ENCODE data around the gene TBC1D10B. TPM values are rescaled to one million over a fixed set of nuclear protein-coding genes. Genes with fewer than 3 reads are reported as not detected.
A peak's percentile ranks its signal among the peaks of the same experiment; 100 is the strongest.

Gene TBC1D10B
- total RNA-seq, 1 experiment from 2014 or later = 36.0 TPM

GRCh38 chr16:30355144-30355953 is 14.9 kb downstream of the TBC1D10B start, which contains the start of gene CD2BP2:
TSS of gene CD2BP2 (minus strand) at chr16:30355308. CDS start at chr16:30354681, 627 bp downstream.
- intact Hi-C loops (cut with micrococcal nuclease) = no loop called here
- peaks cover 24% of the 10 kb centered on the region for H3K79me2 ChIP-seq (ENCODE audit: low read length)

GRCh38 chr16:30354423-30355143 is 15.7 kb downstream of the TBC1D10B start:
- ChIA-PET POLR2A (ENCODE audit: unreplicated experiment) (interaction anchor here (0.6 kb wide), 1 partner anchor 19 kb away, joined by 5 read pairs; no protein-coding TSS in a partner anchor), CTCF (no interaction called here)
- Histone ChIP-seq H3F3A (ENCODE audit: low read length, unreplicated experiment) (no peaks in the 10 kb centered on the region), H4K20me1 (ENCODE audit: low read length) (peaks cover 13% of the 10 kb centered on the region), H3K27me3 (ENCODE audit: low read length) (no peaks in the 10 kb centered on the region), H3K9ac (ENCODE audit: low read length) (peak overlapping the region; percentile 96), H3K4me1 (ENCODE audit: insufficient read depth, low read length) (peaks cover 33% of the 10 kb centered on the region), H2AFZ (ENCODE audit: low read length) (peak overlapping the region; percentile 82), H3K9me3 (ENCODE audit: low read length) (no peaks in the 10 kb centered on the region), H3K79me2 (ENCODE audit: low read length) (peaks cover 20% of the 10 kb centered on the region), H3K4me3 (ENCODE audit: low read length) (peak overlapping the region; percentile 94), H3K27ac (ENCODE audit: low read length) (peak overlapping the region; percentile 59), H3K4me2 (ENCODE audit: low read length) (peak overlapping the region; percentile 90), H3K9me2 (replicated peaks; ENCODE audit: low read length) (no peaks in the 10 kb centered on the region), H3K36me3 (ENCODE audit: low read depth, low read length) (peaks cover 10% of the 10 kb centered on the region; the same call in 1 of the 2 replicates)
- TF ChIP-seq EZH2phosphoT487 (IDR thresholded peaks at IDR 0.05; ENCODE audit: borderline replicate concordance, low read length) (no peak), CTCF (conservative IDR thresholded peaks at IDR 0.05; ENCODE audit: low read depth, low read length) (no peak), EZH2 (IDR thresholded peaks at IDR 0.05; ENCODE audit: low read length, unreplicated experiment) (no peak)
- ATAC-seq (peak; percentile 5), DNase-seq (peak; percentile 12)
- BruUV-seq (replicated peaks) = TSS peak; percentile 55
- intact Hi-C loops (cut with micrococcal nuclease) = no loop called here

More at GRCh38 chr16:30355144-30355953, 14.9 kb downstream of the TBC1D10B start, which contains the start of gene CD2BP2:
- TSS peak; percentile 94 for BruUV-seq (replicated peaks)
- Histone ChIP-seq H3K9me2 (replicated peaks; ENCODE audit: low read length) (no peaks in the 10 kb centered on the region), H3F3A (ENCODE audit: low read length, unreplicated experiment) (no peaks in the 10 kb centered on the region), H2AFZ (ENCODE audit: low read length) (peak within 1 kb of the TSS; percentile 82), H3K9ac (ENCODE audit: low read length) (peak within 1 kb of the TSS; percentile 96), H3K4me2 (ENCODE audit: low read length) (peak within 1 kb of the TSS; percentile 90), H3K4me1 (ENCODE audit: insufficient read depth, low read length) (peaks cover 33% of the 10 kb centered on the region), H4K20me1 (ENCODE audit: low read length) (peaks cover 13% of the 10 kb centered on the region), H3K4me3 (ENCODE audit: low read length) (peak within 1 kb of the TSS; percentile 94), H3K27me3 (ENCODE audit: low read length) (no peaks in the 10 kb centered on the region), H3K27ac (ENCODE audit: low read length) (peak within 1 kb of the TSS; percentile 88), H3K36me3 (ENCODE audit: low read depth, low read length) (peaks cover 9% of the 10 kb centered on the region; the same call in 1 of the 2 replicates), H3K9me3 (ENCODE audit: low read length) (no peaks in the 10 kb centered on the region)
- ChIA-PET CTCF (no interaction called here), POLR2A (ENCODE audit: unreplicated experiment) (no interaction called here)
- DNase-seq (peak; percentile 98), ATAC-seq (peak; percentile 74)
- TF ChIP-seq EZH2 (IDR thresholded peaks at IDR 0.05; ENCODE audit: low read length, unreplicated experiment) = no peak
- no peak for TF ChIP-seq EZH2phosphoT487 (IDR thresholded peaks at IDR 0.05; ENCODE audit: borderline replicate concordance, low read length)
- no peak for TF ChIP-seq CTCF (conservative IDR thresholded peaks at IDR 0.05; ENCODE audit: low read depth, low read length)

All from PC-3 (cell line).